Measurements from ENCODE around the gene ST3GAL3.

ST3GAL3 gene

GRCh38 chr1:43683560-43683959, 23.8 kb upstream of the ST3GAL3 start:
- Histone ChIP-seq H3K9me3 (ENCODE audit: control insufficient read depth in 1 of 2, low read length in 2 of 2) (no peaks in the 10 kb centered on the region), H3K36me3 (ENCODE audit: control insufficient read depth in 1 of 2, insufficient read depth in 2 of 2, low read length in 2 of 2) (peaks cover 67 to 71% of the 10 kb centered on the region in 2 donors), H3K4me3 (ENCODE audit: low read depth in 1 of 2, low read length in 2 of 2) (no peak overlapping the region), H3K27me3 (ENCODE audit: low read depth, low read length) (no peaks in the 10 kb centered on the region), H3K4me1 (ENCODE audit: control insufficient read depth in 1 of 2, insufficient read depth in 2 of 2, low read length in 2 of 2) (no peaks in the 10 kb centered on the region), H3K27ac (ENCODE audit: low read length) (no peak overlapping the region)

GRCh38 chr1:43686801-43687200, 20.5 kb upstream of the ST3GAL3 start:
- peaks cover 70 to 90% of the 10 kb centered on the region in 2 donors for H3K36me3 ChIP-seq (ENCODE audit: control insufficient read depth in 1 of 2, insufficient read depth in 2 of 2, low read length in 2 of 2)
- H3K27me3 ChIP-seq (ENCODE audit: low read depth, low read length) = no peaks in the 10 kb centered on the region
- no peaks in the 10 kb centered on the region for H3K9me3 ChIP-seq (ENCODE audit: control insufficient read depth in 1 of 2, low read length in 2 of 2)
- no peak overlapping the region for H3K4me3 ChIP-seq (ENCODE audit: low read depth in 1 of 2, low read length in 2 of 2)
- peaks cover 0 to 6% of the 10 kb centered on the region in 2 donors for H3K4me1 ChIP-seq (ENCODE audit: control insufficient read depth in 1 of 2, insufficient read depth in 2 of 2, low read length in 2 of 2)
- no peak overlapping the region for H3K27ac ChIP-seq (ENCODE audit: low read length)

GRCh38 chr1:43687301-43688108, 19.8 kb upstream of the ST3GAL3 start:
- H3K27ac ChIP-seq (ENCODE audit: low read length) = no peak overlapping the region
- H3K27me3 ChIP-seq (ENCODE audit: low read depth, low read length) = no peaks in the 10 kb centered on the region
- peaks cover 75 to 90% of the 10 kb centered on the region in 2 donors for H3K36me3 ChIP-seq (ENCODE audit: control insufficient read depth in 1 of 2, insufficient read depth in 2 of 2, low read length in 2 of 2)
- H3K9me3 ChIP-seq (ENCODE audit: control insufficient read depth in 1 of 2, low read length in 2 of 2) = no peaks in the 10 kb centered on the region
- H3K4me3 ChIP-seq (ENCODE audit: low read depth in 1 of 2, low read length in 2 of 2) = no peak overlapping the region
- peaks cover 0 to 13% of the 10 kb centered on the region in 2 donors for H3K4me1 ChIP-seq (ENCODE audit: control insufficient read depth in 1 of 2, insufficient read depth in 2 of 2, low read length in 2 of 2)

GRCh38 chr1:43688109-43688387, 19.3 kb upstream of the ST3GAL3 start:
- no peaks in the 10 kb centered on the region for H3K27me3 ChIP-seq (ENCODE audit: low read depth, low read length)
- no peaks in the 10 kb centered on the region for H3K9me3 ChIP-seq (ENCODE audit: control insufficient read depth in 1 of 2, low read length in 2 of 2)
- no peak overlapping the region for H3K27ac ChIP-seq (ENCODE audit: low read length)
- H3K4me1 ChIP-seq (ENCODE audit: control insufficient read depth in 1 of 2, insufficient read depth in 2 of 2, low read length in 2 of 2) = peaks cover 0 to 15% of the 10 kb centered on the region in 2 donors
- peaks cover 75 to 90% of the 10 kb centered on the region in 2 donors for H3K36me3 ChIP-seq (ENCODE audit: control insufficient read depth in 1 of 2, insufficient read depth in 2 of 2, low read length in 2 of 2)
- H3K4me3 ChIP-seq (ENCODE audit: low read depth in 1 of 2, low read length in 2 of 2) = no peak overlapping the region

- peaks cover 78 to 90% of the 10 kb centered on the region in 2 donors for H3K36me3 ChIP-seq (ENCODE audit: control insufficient read depth in 1 of 2, insufficient read depth in 2 of 2, low read length in 2 of 2)
- H3K9me3 ChIP-seq (ENCODE audit: control insufficient read depth in 1 of 2, low read length in 2 of 2) = no peaks in the 10 kb centered on the region
- H3K4me3 ChIP-seq (ENCODE audit: low read depth in 1 of 2, low read length in 2 of 2) = no peak overlapping the region
- H3K27ac ChIP-seq (ENCODE audit: low read length) = no peak overlapping the region
- H3K4me1 ChIP-seq (ENCODE audit: control insufficient read depth in 1 of 2, insufficient read depth in 2 of 2, low read length in 2 of 2) = peaks cover 0 to 15% of the 10 kb centered on the region in 2 donors
- H3K27me3 ChIP-seq (ENCODE audit: low read depth, low read length) = no peaks in the 10 kb centered on the region
These were observed 18.7 kb upstream of the ST3GAL3 start for GRCh38 chr1:43688594-43689000.

GRCh38 chr1:43689289-43689688, 18.0 kb upstream of the ST3GAL3 start:
- no peaks in the 10 kb centered on the region for H3K27me3 ChIP-seq (ENCODE audit: low read depth, low read length)
- peaks cover 0 to 15% of the 10 kb centered on the region in 2 donors for H3K4me1 ChIP-seq (ENCODE audit: control insufficient read depth in 1 of 2, insufficient read depth in 2 of 2, low read length in 2 of 2)
- H3K36me3 ChIP-seq (ENCODE audit: control insufficient read depth in 1 of 2, insufficient read depth in 2 of 2, low read length in 2 of 2) = peaks cover 78 to 90% of the 10 kb centered on the region in 2 donors
- no peak overlapping the region for H3K4me3 ChIP-seq (ENCODE audit: low read depth in 1 of 2, low read length in 2 of 2)
- no peaks in the 10 kb centered on the region for H3K9me3 ChIP-seq (ENCODE audit: control insufficient read depth in 1 of 2, low read length in 2 of 2)
- no peak overlapping the region for H3K27ac ChIP-seq (ENCODE audit: low read length)

- H3K4me3 ChIP-seq (ENCODE audit: low read depth in 1 of 2, low read length in 2 of 2) = no peak overlapping the region
- no peaks in the 10 kb centered on the region for H3K9me3 ChIP-seq (ENCODE audit: control insufficient read depth in 1 of 2, low read length in 2 of 2)
- H3K4me1 ChIP-seq (ENCODE audit: control insufficient read depth in 1 of 2, insufficient read depth in 2 of 2, low read length in 2 of 2) = peaks cover 0 to 15% of the 10 kb centered on the region in 2 donors
- no peak overlapping the region for H3K27ac ChIP-seq (ENCODE audit: low read length)
- peaks cover 92 to 100% of the 10 kb centered on the region in 2 donors for H3K36me3 ChIP-seq (ENCODE audit: control insufficient read depth in 1 of 2, insufficient read depth in 2 of 2, low read length in 2 of 2)
- no peaks in the 10 kb centered on the region for H3K27me3 ChIP-seq (ENCODE audit: low read depth, low read length)
These were observed 15.2 kb upstream of the ST3GAL3 start for GRCh38 chr1:43691871-43692815.

GRCh38 chr1:43693371-43693770, 14.0 kb upstream of the ST3GAL3 start:
- H3K27me3 ChIP-seq (ENCODE audit: low read depth, low read length) = no peaks in the 10 kb centered on the region
- peaks cover 94 to 100% of the 10 kb centered on the region in 2 donors for H3K36me3 ChIP-seq (ENCODE audit: control insufficient read depth in 1 of 2, insufficient read depth in 2 of 2, low read length in 2 of 2)
- H3K4me3 ChIP-seq (ENCODE audit: low read depth in 1 of 2, low read length in 2 of 2) = no peak overlapping the region
- H3K4me1 ChIP-seq (ENCODE audit: control insufficient read depth in 1 of 2, insufficient read depth in 2 of 2, low read length in 2 of 2) = peaks cover 0 to 15% of the 10 kb centered on the region in 2 donors
- H3K9me3 ChIP-seq (ENCODE audit: control insufficient read depth in 1 of 2, low read length in 2 of 2) = no peaks in the 10 kb centered on the region
- no peak overlapping the region for H3K27ac ChIP-seq (ENCODE audit: low read length)

GRCh38 chr1:43699281-43699680, 8.1 kb upstream of the ST3GAL3 start:
- Histone ChIP-seq H3K4me1 (ENCODE audit: control insufficient read depth in 1 of 2, insufficient read depth in 2 of 2, low read length in 2 of 2) (no peaks in the 10 kb centered on the region), H3K36me3 (ENCODE audit: control insufficient read depth in 1 of 2, insufficient read depth in 2 of 2, low read length in 2 of 2) (peaks cover 74 to 93% of the 10 kb centered on the region in 2 donors), H3K9me3 (ENCODE audit: control insufficient read depth in 1 of 2, low read length in 2 of 2) (no peaks in the 10 kb centered on the region)

GRCh38 chr1:43703836-43704235, 3.5 kb upstream of the ST3GAL3 start:
- H3K9me3 ChIP-seq (ENCODE audit: control insufficient read depth in 1 of 2, low read length in 2 of 2) = no peaks in the 10 kb centered on the region
- H3K4me1 ChIP-seq (ENCODE audit: control insufficient read depth in 1 of 2, insufficient read depth in 2 of 2, low read length in 2 of 2) = peaks cover 3 to 12% of the 10 kb centered on the region in 2 donors
- no peaks in the 10 kb centered on the region for H3K27me3 ChIP-seq (ENCODE audit: low read depth, low read length)
- H3K36me3 ChIP-seq (ENCODE audit: control insufficient read depth in 1 of 2, insufficient read depth in 2 of 2, low read length in 2 of 2) = peaks cover 38 to 55% of the 10 kb centered on the region in 2 donors
- no peak overlapping the region for H3K4me3 ChIP-seq (ENCODE audit: low read depth in 1 of 2, low read length in 2 of 2)
- H3K27ac ChIP-seq (ENCODE audit: low read length) = no peak overlapping the region

More at GRCh38 chr1:43699281-43699680, 8.1 kb upstream of the ST3GAL3 start:
- no peak overlapping the region for H3K4me3 ChIP-seq (ENCODE audit: low read depth in 1 of 2, low read length in 2 of 2)
- no peaks in the 10 kb centered on the region for H3K27me3 ChIP-seq (ENCODE audit: low read depth, low read length)
- no peak overlapping the region for H3K27ac ChIP-seq (ENCODE audit: low read length)

- Histone ChIP-seq H3K4me1 (ENCODE audit: control insufficient read depth in 1 of 2, insufficient read depth in 2 of 2, low read length in 2 of 2) (peaks cover 3 to 12% of the 10 kb centered on the region in 2 donors), H3K4me3 (ENCODE audit: low read depth in 1 of 2, low read length in 2 of 2) (no peak overlapping the region), H3K27ac (ENCODE audit: low read length) (no peak overlapping the region), H3K27me3 (ENCODE audit: low read depth, low read length) (no peaks in the 10 kb centered on the region), H3K9me3 (ENCODE audit: control insufficient read depth in 1 of 2, low read length in 2 of 2) (no peaks in the 10 kb centered on the region), H3K36me3 (ENCODE audit: control insufficient read depth in 1 of 2, insufficient read depth in 2 of 2, low read length in 2 of 2) (peaks cover 38 to 47% of the 10 kb centered on the region in 2 donors)
These were observed 2.5 kb upstream of the ST3GAL3 start for GRCh38 chr1:43704838-43705237.
